CMK (cell line): Measurements from ENCODE around the gene USP4.
"Not testable (repeated sequence)": the region's sequence is repeated elsewhere in the genome, so short reads cannot be mapped to it uniquely, and the experiment has no call there.

Experiments
- DNase-seq: peaks from one replicate; pipeline ENCODE4 v3.0.0-alpha.2; 2010; ENCODE audit warnings: low read depth

The USP4 gene

DNA sequence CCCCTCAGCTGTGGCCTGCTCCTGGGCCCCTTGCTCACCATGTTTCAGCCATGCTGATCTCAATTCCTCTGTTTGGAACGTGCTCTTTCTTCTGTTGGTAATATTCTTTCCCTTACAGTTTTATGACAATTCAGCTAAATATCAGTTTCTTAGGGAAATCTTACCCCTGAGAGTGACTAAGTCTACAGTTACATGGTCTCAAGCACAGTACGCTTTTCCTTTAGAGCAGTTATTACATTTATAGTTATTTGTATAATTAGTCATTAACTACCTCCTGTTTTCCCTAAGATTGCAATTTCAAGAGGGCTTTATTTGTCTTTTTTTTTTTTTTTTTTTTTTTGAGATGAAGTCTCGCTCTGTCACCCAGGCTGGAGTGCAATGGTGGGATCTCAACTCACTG, 86.3 kb downstream of the USP4 start:
- no peak for DNase-seq

DNA sequence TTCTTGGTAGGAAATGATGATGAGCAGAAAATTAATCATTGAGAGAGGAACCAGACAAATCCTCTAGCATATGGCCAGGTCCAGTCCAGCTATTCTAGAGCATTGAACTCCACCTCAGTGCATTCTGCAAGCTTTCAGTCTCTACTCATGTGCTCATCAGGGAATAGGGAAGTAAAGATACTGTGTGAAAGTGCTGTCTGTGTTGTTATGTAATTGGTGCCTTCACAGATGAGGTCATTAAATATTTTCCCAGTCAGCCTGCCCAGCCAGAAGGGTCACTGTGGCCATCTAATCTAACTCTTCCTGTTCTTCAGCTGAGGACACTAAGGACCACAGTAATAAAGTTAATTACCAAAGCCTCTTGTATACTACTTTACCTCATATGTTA, 91.0 kb downstream of the USP4 start:
- DNase-seq, result no peak

DNA sequence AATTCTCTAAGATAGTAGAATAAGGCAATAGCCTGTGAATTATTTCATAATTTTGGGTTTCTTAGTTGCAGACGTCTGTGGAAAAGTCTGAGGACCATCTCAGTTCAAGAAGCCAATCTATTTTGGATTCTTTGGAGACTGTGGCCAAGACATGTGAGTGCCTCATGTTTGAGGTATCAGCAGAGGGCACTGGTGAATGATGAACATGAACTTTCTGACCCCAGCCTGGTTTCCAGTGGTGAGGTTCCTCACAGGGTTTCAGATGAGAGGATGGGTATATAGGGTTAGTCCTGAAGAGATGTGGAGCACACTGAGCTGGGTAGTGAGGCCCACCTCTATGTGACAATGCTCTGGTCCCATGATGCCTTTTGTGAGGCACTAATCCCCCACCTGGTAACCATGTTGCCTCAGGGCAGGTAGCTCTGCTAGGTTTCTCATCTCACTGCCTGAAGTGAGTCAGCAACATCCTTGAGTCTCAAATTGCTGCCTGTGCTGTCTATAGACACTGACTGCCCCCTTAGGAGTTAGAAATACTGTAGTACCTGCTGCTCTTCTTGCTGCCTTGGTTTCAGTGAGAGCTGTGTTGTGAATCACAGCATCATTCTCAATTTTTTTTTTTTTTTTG, 95.2 kb downstream of the USP4 start:
- no peak for DNase-seq

DNA sequence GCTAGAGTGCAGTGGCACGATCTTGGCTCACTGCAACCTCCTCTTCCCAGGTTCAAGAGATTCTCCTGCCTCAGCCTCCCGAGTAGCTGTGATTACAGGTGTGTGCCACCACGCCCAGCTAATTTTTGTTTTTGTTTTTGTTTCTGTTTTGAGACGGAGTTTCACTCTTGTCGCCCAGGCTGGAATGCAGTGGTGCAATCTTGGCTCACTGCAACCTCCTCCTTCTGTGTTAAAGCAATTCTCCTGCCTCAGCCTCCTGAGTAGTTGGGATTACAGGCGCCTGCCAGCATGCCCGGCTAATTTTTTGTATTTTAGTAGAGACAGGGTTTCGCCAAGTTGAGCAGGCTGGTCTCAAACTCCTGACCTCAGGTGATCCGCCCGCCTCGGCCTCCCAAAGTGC, 99.8 kb downstream of the USP4 start:
- not testable (repeated sequence) for DNase-seq

DNA sequence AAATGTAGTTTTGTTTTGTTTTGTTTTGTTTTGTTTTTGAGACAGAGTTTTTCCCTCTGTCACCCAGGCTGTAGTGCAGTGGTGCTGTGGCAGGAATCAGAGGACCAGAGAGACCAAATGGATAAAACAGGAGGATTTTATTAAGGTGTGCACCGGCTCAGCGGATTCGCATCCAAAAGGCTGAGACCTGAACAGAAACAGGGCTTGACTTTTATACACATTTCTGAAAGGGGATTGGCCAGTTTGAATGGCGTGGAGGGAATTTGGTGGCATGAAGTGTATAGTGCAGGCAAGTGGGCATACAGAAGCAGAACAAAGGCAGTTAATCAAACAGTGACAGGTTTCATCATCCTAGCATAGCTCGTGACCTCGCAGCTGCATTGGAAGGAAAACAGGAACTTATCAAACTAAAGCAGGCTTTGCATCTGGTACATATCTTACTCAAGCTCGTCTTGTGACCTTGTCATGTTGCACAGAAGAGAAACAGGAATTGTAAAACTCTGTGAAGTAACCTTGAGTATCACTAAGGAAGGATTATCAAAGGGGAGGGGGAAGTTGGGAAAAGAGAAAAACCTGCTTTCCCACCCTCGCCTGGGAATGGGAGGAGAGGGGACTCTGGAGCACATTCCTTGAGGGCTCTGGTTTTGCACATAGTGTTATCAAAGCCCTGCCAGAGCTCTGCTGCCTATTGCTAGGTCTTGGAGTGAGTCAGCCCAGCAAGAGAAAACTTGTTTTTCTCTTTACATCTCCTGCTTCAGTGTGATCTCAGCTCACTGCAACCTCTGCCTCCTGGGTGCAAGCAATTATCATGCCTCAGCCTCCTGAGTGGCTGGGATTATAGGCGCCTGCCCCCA, 101.4 kb downstream of the USP4 start:
- peak; percentile 62 for DNase-seq

DNA sequence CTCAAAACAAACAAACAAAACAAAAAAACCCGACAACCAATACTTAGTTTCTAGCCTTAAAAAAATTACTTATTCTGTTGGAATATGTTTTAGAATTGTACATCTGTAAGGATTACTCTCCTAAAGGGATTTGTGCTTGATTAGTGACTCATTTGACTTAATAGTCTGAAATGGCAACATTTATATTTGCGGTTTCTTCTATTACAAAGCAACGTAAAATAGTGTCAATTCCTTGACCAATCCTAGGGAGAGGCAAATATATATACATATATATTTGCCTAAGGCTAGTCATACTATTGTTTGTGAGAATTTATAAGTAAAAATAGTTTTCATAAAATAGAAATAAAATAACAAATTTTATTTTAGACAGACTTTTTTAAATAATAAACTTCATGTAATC, 102.5 kb downstream of the USP4 start:
- no peak for DNase-seq

DNA sequence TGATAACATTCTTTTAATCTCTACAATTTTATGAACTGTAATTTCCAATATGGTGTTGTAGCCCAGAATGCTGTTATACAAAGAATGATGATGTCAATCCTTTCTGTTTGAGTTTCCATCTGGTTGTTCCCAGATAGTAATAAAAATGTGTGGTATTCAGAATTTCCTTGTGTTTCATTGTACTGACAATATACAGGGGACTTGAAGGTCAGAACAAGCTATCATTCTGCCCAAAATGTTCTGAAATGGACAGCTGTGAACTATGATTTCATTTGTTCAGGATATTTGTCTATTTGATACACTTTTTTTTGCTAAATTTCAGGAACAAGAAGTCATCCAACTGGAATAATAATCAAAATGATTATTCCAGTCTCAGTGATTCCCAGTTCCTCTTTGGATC, 103.6 kb downstream of the USP4 start:
- no peak for DNase-seq

DNA sequence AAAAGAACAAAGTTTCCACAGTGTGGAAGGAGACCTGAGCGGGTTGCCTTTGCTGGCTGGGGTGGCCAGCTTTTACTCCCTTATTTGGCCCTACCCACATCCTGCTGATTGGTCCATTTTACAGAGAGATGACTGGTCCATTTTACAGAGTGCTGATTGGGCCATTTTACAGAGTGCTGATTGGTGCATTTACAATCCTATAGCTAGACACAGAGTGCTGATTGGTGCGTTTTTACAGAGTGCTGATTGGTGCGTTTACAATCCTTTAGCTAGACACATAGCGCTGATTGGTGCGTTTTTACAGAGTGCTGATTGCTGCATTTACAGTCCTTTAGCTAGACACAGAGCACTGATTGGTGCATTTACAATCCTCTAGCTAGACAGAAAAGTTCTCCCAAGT, 111.0 kb downstream of the USP4 start:
- DNase-seq, result not testable (repeated sequence)
